ENCODE data around the gene SERGEF. TPM values are rescaled to one million over a fixed set of nuclear protein-coding genes. Genes with fewer than 3 reads are reported as not detected.

SERGEF gene
- total RNA-seq, 1 experiment from 2014 or later, result 31.4 TPM

DNA sequence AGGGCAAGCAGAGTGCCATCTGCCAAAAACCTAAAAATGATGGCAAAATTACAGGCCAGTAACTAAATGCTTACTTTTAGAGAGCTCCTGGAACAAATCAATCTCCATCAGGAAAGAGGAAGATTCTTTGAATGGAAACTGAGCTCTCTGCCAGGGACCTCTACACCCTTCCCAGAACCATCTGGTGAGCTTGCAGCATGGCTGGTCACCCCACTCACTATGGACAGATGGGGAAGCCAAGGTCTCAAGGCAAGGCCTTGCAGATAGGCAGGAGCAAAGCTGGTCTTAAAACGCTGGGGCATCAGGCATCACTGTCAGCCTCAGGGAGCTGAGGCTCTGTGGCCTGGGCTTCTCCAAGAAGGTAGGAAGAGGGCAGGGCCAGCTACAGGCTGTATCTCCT is 36.2 kb downstream of the SERGEF start:
- no peak overlapping the region for H4K8ac ChIP-seq (replicated peaks; ENCODE audit: insufficient read length, low read depth, low read length)
- no peak overlapping the region for H2BK15ac ChIP-seq (ENCODE audit: low read depth, low read length)
- no peak overlapping the region for H2BK12ac ChIP-seq (ENCODE audit: insufficient read length, low read depth, low read length)
- no peaks in the 10 kb centered on the region for H3K4me1 ChIP-seq (ENCODE audit: insufficient read depth, low read length)
- no peak for TF ChIP-seq CTCF (conservative IDR thresholded peaks at IDR 0.05)
- H3K23ac ChIP-seq (ENCODE audit: insufficient read length, low read depth, low read length), result no peak overlapping the region
- H3K27me3 ChIP-seq (ENCODE audit: insufficient read depth, low read length), result no peaks in the 10 kb centered on the region
- no peaks in the 10 kb centered on the region for H4K20me1 ChIP-seq (ENCODE audit: control insufficient read depth, insufficient read depth, insufficient read length)
- no peak overlapping the region for H4K5ac ChIP-seq (ENCODE audit: insufficient read length, low read depth, low read length)
- Mint-ChIP-seq H3K27me3 (ENCODE audit: low read depth) (no peaks in the 10 kb centered on the region), H3K4me3 (no peak overlapping the region), H3K27ac (no peak overlapping the region), H3K4me1 (peaks cover 4 to 9% of the 10 kb centered on the region in 2 experiments; a peak in 3 of 4 replicates), H3K9me3 (peaks cover 0 to 2% of the 10 kb centered on the region in 2 experiments; a peak in 1 of 5 replicates), H3K36me3 (ENCODE audit: insufficient read depth in 1 of 3, low read depth in 3 of 3) (peaks cover 5 to 15% (median 10%) of the 10 kb centered on the region in 3 experiments)
- H3K18ac ChIP-seq (ENCODE audit: insufficient read length, low read depth, low read length), result no peak overlapping the region
- no peak overlapping the region for H2AK5ac ChIP-seq (ENCODE audit: insufficient read length, low read length)
- H3K4me2 ChIP-seq (ENCODE audit: insufficient read depth, insufficient read length, low read length), result no peak overlapping the region
- no peak overlapping the region for H2AFZ ChIP-seq (ENCODE audit: low read length)
- H2BK5ac ChIP-seq (ENCODE audit: insufficient read length, low read length), result no peak overlapping the region
- no peak overlapping the region; the same call in 1 of the 2 replicates for H3K14ac ChIP-seq (ENCODE audit: insufficient read depth, low read length)
- H3K79me1 ChIP-seq (ENCODE audit: insufficient read depth, low read depth, low read length, poor library complexity, severe bottlenecking), result no peaks in the 10 kb centered on the region
- no peak overlapping the region for H3T11ph ChIP-seq (ENCODE audit: low read length)
- H3K4ac ChIP-seq (ENCODE audit: low read depth, low read length), result no peak overlapping the region
- H3K23me2 ChIP-seq (ENCODE audit: insufficient read length, low read depth, low read length, poor library complexity, severe bottlenecking), result no peaks in the 10 kb centered on the region
- no peak overlapping the region for H4K91ac ChIP-seq (ENCODE audit: insufficient read length, low read depth, low read length)
- no peak for DNase-seq
- no peaks in the 10 kb centered on the region for H3K79me2 ChIP-seq (ENCODE audit: insufficient read depth, low read length)
- no peak overlapping the region for H3K27ac ChIP-seq (ENCODE audit: insufficient read length, low read depth, low read length)
- H3K9ac ChIP-seq (ENCODE audit: extremely low read depth, insufficient read length, low read length), result no peak overlapping the region
- H2BK20ac ChIP-seq (ENCODE audit: low read depth, low read length, poor library complexity, severe bottlenecking), result no peak overlapping the region
- H3K56ac ChIP-seq (ENCODE audit: insufficient read length, low read depth, low read length), result no peak overlapping the region
- no CpG with 5 or more reads among the region's 1 CpG for WGBS (ENCODE audit: extremely low coverage, insufficient read length, low lambda C conversion rate)
- no peak overlapping the region for H2BK120ac ChIP-seq (ENCODE audit: low read depth, low read length, poor library complexity, severe bottlenecking)
- H3K9me3 ChIP-seq (ENCODE audit: control insufficient read depth, low read depth, low read length), result no peaks in the 10 kb centered on the region
